Muscle of leg (tissue), 16 donors: ENCODE measurements around the gene AP4M1. TPM values are rescaled to one million over a fixed set of nuclear protein-coding genes. Genes with fewer than 3 reads are reported as not detected.
A peak's percentile ranks its signal among the peaks of the same experiment; 100 is the strongest.

ENCODE experiments used
- DNase-seq: peaks from one replicate; pipeline ENCODE4 v3.0.0; 2013
- H3K27ac ChIP-seq: one replicate; pipeline ENCODE4 v1.5.1; 2013; ENCODE audit warnings: mild to moderate bottlenecking, low read length, control low read depth
- H3K27me3 ChIP-seq: one replicate; pipeline ENCODE4 v1.6.1; 2013; ENCODE audit warnings: low read length; ENCODE audit not compliant: control insufficient read depth, insufficient read depth
- H3K36me3 ChIP-seq: one replicate; pipeline ENCODE4 v1.6.1; 2013; ENCODE audit warnings: low read length; ENCODE audit not compliant: control insufficient read depth, insufficient read depth
- H3K4me1 ChIP-seq: one replicate; pipeline ENCODE4 v1.6.1; 2013; ENCODE audit warnings: low read length; ENCODE audit not compliant: control insufficient read depth, insufficient read depth
- H3K4me3 ChIP-seq: one replicate; pipeline ENCODE4 v1.5.1; 2013; ENCODE audit warnings: low read length, control low read depth
- H3K9me3 ChIP-seq: replicated peaks from 2 replicates; pipeline ENCODE4 v1.6.1; 2013; ENCODE audit warnings: low read depth, low read length; ENCODE audit not compliant: control insufficient read depth
- WGBS: methylation state at CpG from one replicate; pipeline ENCODE4 v1.1.5; 2013; ENCODE audit warnings: missing lambda C conversion rate; ENCODE audit not compliant: insufficient coverage; 5-methylcytosine and 5-hydroxymethylcytosine counted together
- long read RNA-seq, 11 donors: transcript quantifications; one replicate each; lab custom pipeline, GENCODE V29; 2026
- polyA plus RNA-seq, 8 donors: library from polyadenylated mRNA; unstranded; fragments of 120-200 nt; gene quantifications; one replicate each; pipeline versions ENCODE4 v1.2.1 to v1.2.3, GENCODE V29; 2013; ENCODE audit warnings: inconsistent platforms in 1 of 8, low replicate concordance in 1 of 8; ENCODE audit not compliant: insufficient read length in 8 of 8, insufficient read depth in 1 of 8
- total RNA-seq: library from RNA; stranded (reverse); fragments of 120-200 nt; gene quantifications from one replicate; pipeline ENCODE4 v1.2.4, GENCODE V29; 2013

The AP4M1 gene
- total RNA-seq: 15.8 TPM
- polyA plus RNA-seq: 10 to 100 TPM; 20.4 to 29.5 (median 23.3) TPM
- long read RNA-seq, donor 1, partial matches to known transcripts: 0 of 1 reads
- long read RNA-seq, donor 1, other reads (novel, unspliced or antisense): 0 of 1 reads
- long read RNA-seq, donor 2: 0 reads
- long read RNA-seq, donor 3, partial matches to known transcripts: 10 of 13 reads
- long read RNA-seq, donor 3, other reads (novel, unspliced or antisense): 0 of 13 reads
- long read RNA-seq, donor 4, partial matches to known transcripts: 16 of 20 reads
- long read RNA-seq, donor 4, other reads (novel, unspliced or antisense): 0 of 20 reads
- long read RNA-seq, donor 5, transcript AP4M1-201 (15 exons, 1,817 nt): major isoform, 7 of 10 reads
- long read RNA-seq, donor 5, partial matches to known transcripts: 0 of 10 reads
- long read RNA-seq, donor 5, other reads (novel, unspliced or antisense): 0 of 10 reads
- long read RNA-seq, donor 6, partial matches to known transcripts: 0 of 6 reads
- long read RNA-seq, donor 6, other reads (novel, unspliced or antisense): 0 of 6 reads
- long read RNA-seq, donor 7, transcript AP4M1-201 (15 exons, 1,817 nt): major isoform, 5 of 5 reads
- long read RNA-seq, donor 7, partial matches to known transcripts: 0 of 5 reads
- long read RNA-seq, donor 7, other reads (novel, unspliced or antisense): 0 of 5 reads
- long read RNA-seq, donor 8, partial matches to known transcripts: 0 of 2 reads
- long read RNA-seq, donor 8, other reads (novel, unspliced or antisense): 0 of 2 reads
- long read RNA-seq, donor 9, partial matches to known transcripts: 0 of 1 reads
- long read RNA-seq, donor 9, other reads (novel, unspliced or antisense): 0 of 1 reads
- long read RNA-seq, donor 10, partial matches to known transcripts: 5 of 9 reads
- long read RNA-seq, donor 10, other reads (novel, unspliced or antisense): 0 of 9 reads
- long read RNA-seq, donor 11, partial matches to known transcripts: 0 of 3 reads
- long read RNA-seq, donor 11, other reads (novel, unspliced or antisense): 0 of 3 reads

GRCh38 chr7:100101016-100101862, at the start of gene AP4M1, which contains the start of gene MCM7:
Gene AP4M1, plus strand, starts transcription at chr7:100101643. Its CDS starts 72 bp downstream, at chr7:100101715.
Gene MCM7, minus strand, starts transcription at chr7:100101397. Its CDS starts 103 bp downstream, at chr7:100101294.
- under 1% methylated on average over 79 of the region's 80 CpGs for WGBS
- Histone ChIP-seq H3K27ac (peak within 1 kb of the TSS; percentile 92), H3K36me3 (peaks cover 57% of the 10 kb centered on the region)

DNA sequence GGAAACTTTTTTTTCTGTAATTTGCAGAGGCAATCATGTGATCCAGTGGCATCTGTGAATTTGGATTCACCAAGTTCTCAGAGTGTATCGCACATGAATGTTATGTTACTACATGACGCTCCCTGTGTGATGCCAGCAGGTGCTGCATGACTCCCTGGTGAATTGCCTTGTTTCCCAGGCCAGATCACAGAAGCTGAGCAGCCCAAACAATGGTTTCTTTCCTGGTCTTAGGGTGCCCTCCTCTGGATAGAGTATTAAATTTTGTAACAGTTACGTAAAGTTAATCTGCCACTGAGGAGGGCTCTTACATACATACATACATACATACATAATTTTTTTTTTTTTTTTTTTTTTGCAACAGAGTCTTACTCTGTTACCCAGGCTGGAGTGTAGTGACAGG, 48.2 kb upstream of the AP4M1 start:
- Histone ChIP-seq H3K27me3 (no peaks in the 10 kb centered on the region), H3K9me3 (no peaks in the 10 kb centered on the region), H3K4me3 (no peak overlapping the region), H3K4me1 (peaks cover 14% of the 10 kb centered on the region), H3K36me3 (peaks cover 28% of the 10 kb centered on the region), H3K27ac (peak overlapping the region; percentile 47)
- DNase-seq: peak; percentile 83
- WGBS: 50% methylated on average over 1 of the region's 3 CpGs

More at GRCh38 chr7:100101016-100101862, at the start of gene AP4M1, which contains the start of gene MCM7:
- Histone ChIP-seq H3K4me3 (peak within 1 kb of the TSS; percentile 93), H3K9me3 (no peaks in the 10 kb centered on the region), H3K4me1 (peaks cover 22% of the 10 kb centered on the region), H3K27me3 (no peaks in the 10 kb centered on the region)
- DNase-seq: peak; percentile 100

- WGBS: 96% methylated on average over 10 of the region's 10 CpGs
- Histone ChIP-seq H3K4me3 (no peak overlapping the region), H3K4me1 (peaks cover 4% of the 10 kb centered on the region), H3K27ac (no peak overlapping the region), H3K36me3 (peaks cover 42% of the 10 kb centered on the region), H3K9me3 (no peaks in the 10 kb centered on the region), H3K27me3 (no peaks in the 10 kb centered on the region)
- no peak for DNase-seq
These were observed 44.4 kb upstream of the AP4M1 start for GRCh38 chr7:100057006-100057405.

- H3K27ac ChIP-seq: no peak overlapping the region
- H3K36me3 ChIP-seq: peaks cover 49% of the 10 kb centered on the region
- no peaks in the 10 kb centered on the region for H3K9me3 ChIP-seq
- H3K4me3 ChIP-seq: no peak overlapping the region
- DNase-seq: no peak
- H3K27me3 ChIP-seq: no peaks in the 10 kb centered on the region
- 96% methylated on average over 4 of the region's 5 CpGs for WGBS
- H3K4me1 ChIP-seq: no peaks in the 10 kb centered on the region
These were observed 42.1 kb upstream of the AP4M1 start for GRCh38 chr7:100059251-100059739.

GRCh38 chr7:100061518-100062193, 39.8 kb upstream of the AP4M1 start:
- Histone ChIP-seq H3K4me1 (no peaks in the 10 kb centered on the region), H3K27me3 (no peaks in the 10 kb centered on the region), H3K36me3 (peaks cover 65% of the 10 kb centered on the region), H3K9me3 (no peaks in the 10 kb centered on the region), H3K27ac (peak overlapping the region; percentile 45), H3K4me3 (no peak overlapping the region)
- 94% methylated on average over 5 of the region's 11 CpGs for WGBS
- peak; percentile 66 for DNase-seq

GRCh38 chr7:100063376-100063775, 38.1 kb upstream of the AP4M1 start:
- Histone ChIP-seq H3K4me3 (no peak overlapping the region), H3K27me3 (no peaks in the 10 kb centered on the region), H3K9me3 (no peaks in the 10 kb centered on the region), H3K27ac (no peak overlapping the region), H3K4me1 (no peaks in the 10 kb centered on the region), H3K36me3 (peaks cover 53% of the 10 kb centered on the region)
- DNase-seq: no peak
- WGBS: 94% methylated on average over 2 of the region's 4 CpGs

DNA sequence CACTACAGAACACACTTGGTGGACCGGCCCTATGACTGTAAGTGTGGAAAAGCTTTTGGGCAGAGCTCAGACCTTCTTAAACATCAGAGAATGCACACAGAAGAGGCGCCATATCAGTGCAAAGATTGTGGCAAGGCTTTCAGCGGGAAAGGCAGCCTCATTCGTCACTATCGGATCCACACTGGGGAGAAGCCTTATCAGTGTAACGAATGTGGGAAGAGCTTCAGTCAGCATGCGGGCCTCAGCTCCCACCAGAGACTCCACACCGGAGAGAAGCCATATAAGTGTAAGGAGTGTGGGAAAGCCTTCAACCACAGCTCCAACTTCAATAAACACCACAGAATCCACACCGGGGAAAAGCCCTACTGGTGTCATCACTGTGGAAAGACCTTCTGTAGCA, 37.3 kb upstream of the AP4M1 start:
- 87% methylated on average over 3 of the region's 9 CpGs for WGBS
- H3K27me3 ChIP-seq: no peaks in the 10 kb centered on the region
- H3K27ac ChIP-seq: no peak overlapping the region
- no peak overlapping the region for H3K4me3 ChIP-seq
- peaks cover 3% of the 10 kb centered on the region for H3K9me3 ChIP-seq
- DNase-seq: no peak
- peaks cover 47% of the 10 kb centered on the region for H3K36me3 ChIP-seq
- no peaks in the 10 kb centered on the region for H3K4me1 ChIP-seq

DNA sequence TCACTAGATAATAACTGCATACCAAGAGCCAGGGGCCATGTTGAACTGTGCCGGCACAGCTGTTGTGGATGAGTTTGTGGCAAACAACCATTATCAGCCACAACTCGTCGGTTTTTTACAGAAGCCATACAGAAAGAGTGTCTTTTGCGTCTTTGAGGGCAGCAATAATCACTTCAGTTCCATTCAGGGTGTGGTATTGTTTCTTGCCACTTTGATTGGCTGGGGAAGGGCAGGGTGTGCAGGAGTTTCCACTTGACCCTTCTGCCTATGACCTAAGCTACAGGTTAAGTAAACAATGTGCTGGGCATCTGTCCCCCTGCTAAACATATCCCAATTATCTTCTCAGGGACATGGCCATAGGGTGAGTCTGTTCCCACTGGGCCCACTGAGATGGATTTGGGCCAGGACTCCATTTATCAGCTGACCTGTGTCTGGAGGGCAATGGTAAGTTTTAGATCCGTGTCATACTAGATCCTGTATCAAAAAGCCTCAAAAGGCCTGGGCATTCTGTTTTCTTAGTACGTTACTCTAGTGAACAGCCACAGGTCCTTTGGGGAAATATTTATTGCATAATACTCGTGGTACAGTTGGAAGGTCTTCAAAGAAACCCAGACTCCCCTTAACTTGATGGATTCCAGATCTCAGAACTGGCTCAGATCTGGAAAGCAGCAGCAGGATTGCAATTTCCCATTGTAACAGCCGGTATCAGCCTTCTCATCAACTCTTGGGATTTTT, 35.8 kb upstream of the AP4M1 start:
- WGBS: 100% methylated on average over 1 of the region's 8 CpGs
- DNase-seq: peak; percentile 56
- H3K36me3 ChIP-seq: peaks cover 56% of the 10 kb centered on the region
- no peaks in the 10 kb centered on the region for H3K27me3 ChIP-seq
- H3K9me3 ChIP-seq: peaks cover 16% of the 10 kb centered on the region
- no peak overlapping the region for H3K4me3 ChIP-seq
- no peak overlapping the region for H3K27ac ChIP-seq
- no peaks in the 10 kb centered on the region for H3K4me1 ChIP-seq
